GM12878 (cell line): ENCODE measurements around the gene OR7D4. TPM values are rescaled to one million over a fixed set of nuclear protein-coding genes. Genes with fewer than 3 reads are reported as not detected.

Source experiments
- ATAC-seq: fragments of 200-7000 bp; cut with Tn5 transposase; 3 replicates; pipeline ENCODE4 v1.9.1; 2020; ENCODE audit warnings: mild to moderate bottlenecking, moderate library complexity
- BruUV-seq: library from RNA; stranded (reverse); fragments of 400-500 nt; replicated peaks from 2 replicates; lab custom pipeline; 2021; lab: Mats Ljungman, UMichigan
- CTCF ChIA-PET: fragments of 300-600 bp; sonication (Branson Sonifier 250); formaldehyde crosslinking; extraction: SDS; loops from one replicate; lab custom pipeline; 2021; ENCODE audit warnings: inconsistent platforms; lab: Yijun Ruan, JAX
- POLR2A ChIA-PET: fragments of 350-600 bp; formaldehyde crosslinking; extraction: SDS; loops from one replicate; lab custom pipeline; 2021; ENCODE audit warnings: inconsistent platforms; lab: Charles Lee
- RAD21 ChIA-PET: fragments of 300-600 bp; sonication (Branson Sonifier 250); formaldehyde crosslinking; loops from one replicate; lab custom pipeline; 2023; ENCODE audit warnings: antibody characterized with exemption; ENCODE audit not compliant: unreplicated experiment; lab: Charles Lee
- SMC1A ChIA-PET: fragments of 300-600 bp; sonication (Branson Sonifier 250); formaldehyde crosslinking; loops from one replicate; lab custom pipeline; 2023; ENCODE audit not compliant: unreplicated experiment, uncharacterized antibody; lab: Charles Lee
- DNase-seq: peaks from one replicate; pipeline ENCODE4 v3.0.0-alpha.2; 2011; ENCODE audit warnings: low read depth, low spot score
- FAIRE-seq: peaks from 3 replicates; lab custom pipeline; 2011; peaks lifted over from hg19 to GRCh38; lab: Jason Lieb, UNC
- H2AFZ ChIP-seq: 2 replicates; pipeline ENCODE4 v1.6.0; 2011; ENCODE audit warnings: low read depth, low read length, control low read depth; ENCODE audit not compliant: control insufficient read depth
- H3K27ac ChIP-seq: 2 replicates; pipeline ENCODE4 v1.5.1; 2011; ENCODE audit warnings: control low read depth; ENCODE audit not compliant: control insufficient read depth, insufficient read depth
- H3K27me3 ChIP-seq, 2 experiments: replicated peaks in 1 of 2; 2 replicates each; pipeline versions ENCODE4 v1.6.0 to v1.6.1; 2011; ENCODE audit warnings: low read length in 1 of 2; ENCODE audit not compliant: control insufficient read depth in 2 of 2, insufficient read depth in 2 of 2
- H3K36me3 ChIP-seq, 2 experiments: 2 replicates each; pipeline ENCODE4 v1.5.1; 2011; ENCODE audit warnings: low read length in 1 of 2; ENCODE audit not compliant: control insufficient read depth in 2 of 2, insufficient read depth in 2 of 2
- H3K4me1 ChIP-seq: 2 replicates; pipeline ENCODE4 v1.6.1; 2011; ENCODE audit warnings: mild to moderate bottlenecking, low read length, moderate library complexity, mixed read lengths; ENCODE audit not compliant: control insufficient read depth, insufficient read depth
- H3K4me2 ChIP-seq: 2 replicates; pipeline ENCODE4 v1.6.0; 2011; ENCODE audit warnings: control low read depth; ENCODE audit not compliant: control insufficient read depth, insufficient read depth
- H3K4me3 ChIP-seq: fragments of 200-600 bp; sonication (generic); 2 replicates; pipeline ENCODE4 v1.5.1; 2016
- H3K79me2 ChIP-seq: 2 replicates; pipeline ENCODE4 v1.6.0; 2011; ENCODE audit warnings: low read length; ENCODE audit not compliant: control insufficient read depth, insufficient read depth
- H3K9ac ChIP-seq: 2 replicates; pipeline ENCODE4 v1.8.0; 2011; ENCODE audit warnings: low read length, control low read depth, mixed read lengths; ENCODE audit not compliant: control insufficient read depth, insufficient read depth
- H3K9me3 ChIP-seq: replicated peaks from 3 replicates; pipeline ENCODE4 v1.5.1; 2011; ENCODE audit warnings: mild to moderate bottlenecking, low read length; ENCODE audit not compliant: control insufficient read depth, insufficient read depth
- H4K20me1 ChIP-seq: 2 replicates; pipeline ENCODE4 v1.6.0; 2011; ENCODE audit not compliant: control insufficient read depth, insufficient read depth
- CHD4 ChIP-seq: fragments of 200-600 bp; sonication (generic); IDR thresholded peaks from 2 replicates; pipeline ENCODE4 v1.6.1; 2016; ENCODE audit warnings: mild to moderate bottlenecking
- CTCF ChIP-seq, 3 experiments: IDR thresholded peaks in 2 of 3; conservative IDR thresholded peaks in 1 of 3; 2 replicates each; pipeline ENCODE4 v1.5.1; 2011; ENCODE audit warnings: low read depth in 3 of 3, low read length in 3 of 3, mild to moderate bottlenecking in 3 of 3, control low read depth in 2 of 3, moderate library complexity in 2 of 3, inconsistent platforms in 1 of 3, mixed read lengths in 1 of 3; ENCODE audit not compliant: control insufficient read depth in 2 of 3, insufficient read depth in 1 of 3; ENCODE audit errors: extremely low read depth in 1 of 3
- E2F4 ChIP-seq: IDR thresholded peaks from 2 replicates; pipeline ENCODE4 v1.6.1; 2012; ENCODE audit warnings: low read depth, low read length, improper control_type of control experiment
- GABPA ChIP-seq: IDR thresholded peaks from 2 replicates; pipeline ENCODE4 v1.6.1; 2014; ENCODE audit warnings: antibody characterized with exemption, low read depth, mild to moderate bottlenecking, inconsistent platforms
- IRF5 ChIP-seq: fragments of 450-650 bp; IDR thresholded peaks from 2 replicates; pipeline ENCODE4 v1.6.1; 2017; ENCODE audit warnings: borderline replicate concordance
- SPI1 ChIP-seq: IDR thresholded peaks from 2 replicates; pipeline ENCODE4 v1.6.1; 2011; ENCODE audit warnings: low read depth, mild to moderate bottlenecking, low read length, moderate library complexity, borderline replicate concordance; ENCODE audit not compliant: insufficient read depth
- SREBF2 ChIP-seq: IDR thresholded peaks from 2 replicates; pipeline ENCODE4 v1.6.1; 2012; ENCODE audit warnings: mild to moderate bottlenecking, low read length
- STAT1 ChIP-seq: fragments of 450-650 bp; conservative IDR thresholded peaks from 2 replicates; pipeline ENCODE4 v1.6.1; 2014; ENCODE audit warnings: antibody characterized with exemption, mild to moderate bottlenecking
- WGBS: methylation state at CpG from one replicate; pipeline ENCODE4 v1.1.6; 2016; ENCODE audit warnings: low lambda C conversion rate; ENCODE audit not compliant: insufficient replicate concordance, insufficient coverage; ENCODE audit errors: missing lambda C conversion rate; 5-methylcytosine and 5-hydroxymethylcytosine counted together
- in situ Hi-C: fragments of 300-500 bp; cut with MboI; formaldehyde crosslinking; loops from 9 replicates; pipeline ENCODE4 v1.14.3; 2018; ENCODE audit warnings: mixed read lengths
- intact Hi-C: fragments of 100-400 bp; cut with micrococcal nuclease; formaldehyde crosslinking; loops from one replicate; pipeline ENCODE4 v1.14.2; 2022; ENCODE audit not compliant: unreplicated experiment
- polyA plus RNA-seq, 11 experiments: library from polyadenylated mRNA; depleted of rRNA in 4 of 11; unstranded in 6 of 11; stranded (reverse) in 5 of 11; fragments of >200 nt; fragmentation: Nextera tagmentation in 4 of 11; fragmentation: Illumina TruSeq in 1 of 11; extraction: Ambion mirVana in 4 of 11; extraction: Trizol in 1 of 11; gene quantifications; 1 replicate in 1 of 11; 2 replicates in 10 of 11; pipeline versions ENCODE4 v1.2.1 to v1.2.3, GENCODE V29; 2011 to 2016; ENCODE audit warnings: inconsistent platforms in 2 of 11, missing spikeins in 2 of 11, low read depth in 1 of 11
- total RNA-seq, 4 experiments: library from RNA; depleted of rRNA in 3 of 4; stranded (reverse); fragments of >200 nt in 3 of 4; fragmentation: Illumina TruSeq in 1 of 4; extraction: Trizol in 1 of 4; gene quantifications; 2 replicates each; pipeline versions ENCODE4 v1.2.1 to v1.2.3, GENCODE V29; 2013 to 2021

OR7D4 gene
- total and polyA plus RNA-seq, 10 of the 15 experiments (the other 5 are each of a cell fraction or from before 2014, with no cell fraction given): not detected

GRCh38 chr19:9189535-9189934, 29.9 kb downstream of the OR7D4 start:
- Histone ChIP-seq H3K27ac (no peak overlapping the region), H3K4me2 (no peak overlapping the region)
- WGBS: 41% methylated on average over 7 of the region's 7 CpGs
- TF ChIP-seq CHD4 (no peak), IRF5 (no peak), SPI1 (no peak), E2F4 (no peak), GABPA (no peak), SREBF2 (no peak), CTCF (IDR thresholded peaks at IDR 0.05 in 2 of 3, conservative IDR thresholded peaks at IDR 0.05 in 1 of 3; ENCODE audit: control insufficient read depth in 2 of 3, extremely low read depth in 1 of 3, insufficient read depth in 1 of 3, low read depth in 3 of 3, low read length in 3 of 3) (no peak), STAT1 (no peak)
- TF ChIP-seq, all 136 proteins: peak for 0
- no peak overlapping the region for H2AFZ ChIP-seq
- no peaks in the 10 kb centered on the region for H4K20me1 ChIP-seq
- no peaks in the 10 kb centered on the region for H3K36me3 ChIP-seq
- ChIA-PET CTCF (no interaction called here), SMC1A (no interaction called here), POLR2A (interaction anchor here (0.6 kb wide), 1 partner anchor 610 kb away, joined by 6 read pairs; no protein-coding TSS in a partner anchor), RAD21 (no interaction called here)
- no peaks in the 10 kb centered on the region for H3K79me2 ChIP-seq
- no TSS peak for BruUV-seq
- in situ Hi-C loops (no loop called here), intact Hi-C loops (no loop called here)
- H3K27me3 ChIP-seq: no peaks in the 10 kb centered on the region
- FAIRE-seq (no peak), DNase-seq (no peak), ATAC-seq (no peak)
- no peak overlapping the region for H3K4me3 ChIP-seq
- H3K9ac ChIP-seq: no peak overlapping the region
- no peaks in the 10 kb centered on the region for H3K4me1 ChIP-seq
- no peaks in the 10 kb centered on the region; the same call in 2 of the 3 replicates for H3K9me3 ChIP-seq
